ENCODE measurements around the gene KMT2C.

- TF ChIP-seq, protein P1, sequence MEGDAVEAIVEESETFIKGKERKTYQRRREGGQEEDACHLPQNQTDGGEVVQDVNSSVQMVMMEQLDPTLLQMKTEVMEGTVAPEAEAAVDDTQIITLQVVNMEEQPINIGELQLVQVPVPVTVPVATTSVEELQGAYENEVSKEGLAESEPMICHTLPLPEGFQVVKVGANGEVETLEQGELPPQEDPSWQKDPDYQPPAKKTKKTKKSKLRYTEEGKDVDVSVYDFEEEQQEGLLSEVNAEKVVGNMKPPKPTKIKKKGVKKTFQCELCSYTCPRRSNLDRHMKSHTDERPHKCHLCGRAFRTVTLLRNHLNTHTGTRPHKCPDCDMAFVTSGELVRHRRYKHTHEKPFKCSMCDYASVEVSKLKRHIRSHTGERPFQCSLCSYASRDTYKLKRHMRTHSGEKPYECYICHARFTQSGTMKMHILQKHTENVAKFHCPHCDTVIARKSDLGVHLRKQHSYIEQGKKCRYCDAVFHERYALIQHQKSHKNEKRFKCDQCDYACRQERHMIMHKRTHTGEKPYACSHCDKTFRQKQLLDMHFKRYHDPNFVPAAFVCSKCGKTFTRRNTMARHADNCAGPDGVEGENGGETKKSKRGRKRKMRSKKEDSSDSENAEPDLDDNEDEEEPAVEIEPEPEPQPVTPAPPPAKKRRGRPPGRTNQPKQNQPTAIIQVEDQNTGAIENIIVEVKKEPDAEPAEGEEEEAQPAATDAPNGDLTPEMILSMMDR (conservative IDR thresholded peaks at IDR 0.05), result no peak
- no peak for TF ChIP-seq EZH2 (IDR thresholded peaks at IDR 0.05; ENCODE audit: low read depth)
Observed at GRCh38 chr7:152367170-152367569, 68.6 kb downstream of the KMT2C start.
